GM12865 (cell line): ENCODE measurements around the gene ACTL10.

ENCODE experiments used
- DNase-seq: peaks from one replicate; pipeline ENCODE4 v3.0.0; 2010; ENCODE audit warnings: low read depth
- H3K4me3 ChIP-seq: 2 replicates; pipeline ENCODE4 v1.5.1; 2011; ENCODE audit warnings: mild to moderate bottlenecking, low read depth, low read length, control low read depth
- CTCF ChIP-seq: IDR thresholded peaks from 2 replicates; pipeline ENCODE4 v1.5.1; 2011; ENCODE audit warnings: low read length, control low read depth, low read depth, inconsistent platforms; ENCODE audit not compliant: insufficient read depth; ENCODE audit errors: missing control alignments

Gene ACTL10

GRCh38 chr20:33679758-33680485 is 13.2 kb downstream of the ACTL10 start:
- peak; percentile 78 for DNase-seq
- no peak for TF ChIP-seq CTCF
- H3K4me3 ChIP-seq = no peak overlapping the region

GRCh38 chr20:33680686-33681085 is 13.9 kb downstream of the ACTL10 start:
- DNase-seq = no peak
- no peak overlapping the region for H3K4me3 ChIP-seq
- TF ChIP-seq CTCF = no peak

- TF ChIP-seq CTCF = no peak
- DNase-seq = no peak
- H3K4me3 ChIP-seq = no peak overlapping the region
Measured at GRCh38 chr20:33681288-33681687, 14.5 kb downstream of the ACTL10 start.

- H3K4me3 ChIP-seq = no peak overlapping the region
- no peak for TF ChIP-seq CTCF
- DNase-seq = no peak
Measured at GRCh38 chr20:33681728-33682353, 15.1 kb downstream of the ACTL10 start.

- no peak for TF ChIP-seq CTCF
- peak overlapping the region; percentile 54 for H3K4me3 ChIP-seq
- DNase-seq = peak; percentile 43
Measured at GRCh38 chr20:33684533-33685327, 18.0 kb downstream of the ACTL10 start.

GRCh38 chr20:33685328-33686099 is 18.8 kb downstream of the ACTL10 start:
- H3K4me3 ChIP-seq = peak overlapping the region; percentile 54
- DNase-seq = peak; percentile 91
- no peak for TF ChIP-seq CTCF
